ENCODE results near the gene VCP.

VCP gene

GRCh38 chr9:35102769-35103659 lies 30.6 kb upstream of the VCP start, which contains the start of gene STOML2:
STOML2 (minus strand) TSS chr9:35103131; CDS start chr9:35103094, 37 bp downstream.
- DNase-seq, result peak; percentile 76

DNA sequence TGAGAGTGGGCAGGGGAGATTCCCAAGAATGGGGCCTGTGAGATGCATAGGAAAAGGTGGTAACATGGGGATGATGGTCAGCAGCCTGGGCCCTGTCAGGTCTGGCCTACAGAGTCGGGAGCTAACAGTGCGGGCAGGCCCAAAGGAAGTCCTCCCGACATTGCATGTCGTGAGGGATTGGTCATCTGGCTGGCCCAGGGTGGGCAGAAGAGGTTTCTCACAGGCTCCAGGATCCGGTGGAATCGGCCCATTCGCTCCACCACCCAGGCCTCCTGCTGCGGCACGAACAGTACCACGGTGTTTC lies 30.0 kb upstream of the VCP start:
- DNase-seq, result no peak

DNA sequence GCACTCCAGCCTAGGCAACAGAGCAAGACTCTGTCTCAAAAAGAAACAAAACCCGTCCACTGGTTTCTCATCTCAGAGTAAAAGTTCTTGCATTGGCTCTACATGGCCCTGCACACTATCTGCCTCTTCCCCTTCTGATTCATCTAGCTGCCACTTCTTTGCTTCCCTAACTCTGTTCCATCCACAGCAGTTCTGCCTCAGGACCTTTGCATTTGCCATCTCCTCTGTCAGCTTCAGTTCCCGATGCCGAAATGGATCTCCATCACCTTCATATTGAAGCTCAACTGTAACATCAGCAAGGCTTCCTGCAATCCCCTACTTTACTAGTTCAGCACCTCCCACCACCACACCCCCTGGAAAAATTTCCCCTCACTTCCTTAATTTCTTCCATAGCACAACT lies 25.1 kb upstream of the VCP start:
- no peak for DNase-seq

- peak; percentile 64 for DNase-seq
Measured at GRCh38 chr9:35096035-35096849, 23.8 kb upstream of the VCP start, which contains the start of gene PIGO. PIGO (minus strand) TSS chr9:35096591; CDS start chr9:35095565, 1,026 bp downstream.

GRCh38 chr9:35091536-35091935 lies 19.1 kb upstream of the VCP start:
- no peak for DNase-seq

GRCh38 chr9:35089434-35089833 lies 17.0 kb upstream of the VCP start:
- DNase-seq, result no peak

DNA sequence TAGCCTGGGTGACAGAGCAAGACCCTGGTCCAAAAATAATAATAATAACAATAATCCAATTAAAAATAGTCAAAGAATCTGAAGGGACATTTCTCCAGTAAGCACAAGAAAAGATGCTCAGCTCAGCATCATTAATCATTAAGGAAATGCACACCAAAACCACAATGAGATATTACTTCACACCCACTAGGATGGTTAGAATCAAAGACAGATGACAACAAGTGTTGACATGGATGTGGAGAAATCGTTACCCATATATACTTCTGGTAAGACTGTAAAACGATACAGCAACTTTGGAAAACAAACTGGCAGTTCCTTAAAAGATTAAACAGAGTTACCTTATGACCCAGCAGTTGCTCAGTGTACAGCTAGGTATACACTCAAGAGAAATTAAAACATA lies 12.7 kb upstream of the VCP start:
- DNase-seq, result no peak

DNA sequence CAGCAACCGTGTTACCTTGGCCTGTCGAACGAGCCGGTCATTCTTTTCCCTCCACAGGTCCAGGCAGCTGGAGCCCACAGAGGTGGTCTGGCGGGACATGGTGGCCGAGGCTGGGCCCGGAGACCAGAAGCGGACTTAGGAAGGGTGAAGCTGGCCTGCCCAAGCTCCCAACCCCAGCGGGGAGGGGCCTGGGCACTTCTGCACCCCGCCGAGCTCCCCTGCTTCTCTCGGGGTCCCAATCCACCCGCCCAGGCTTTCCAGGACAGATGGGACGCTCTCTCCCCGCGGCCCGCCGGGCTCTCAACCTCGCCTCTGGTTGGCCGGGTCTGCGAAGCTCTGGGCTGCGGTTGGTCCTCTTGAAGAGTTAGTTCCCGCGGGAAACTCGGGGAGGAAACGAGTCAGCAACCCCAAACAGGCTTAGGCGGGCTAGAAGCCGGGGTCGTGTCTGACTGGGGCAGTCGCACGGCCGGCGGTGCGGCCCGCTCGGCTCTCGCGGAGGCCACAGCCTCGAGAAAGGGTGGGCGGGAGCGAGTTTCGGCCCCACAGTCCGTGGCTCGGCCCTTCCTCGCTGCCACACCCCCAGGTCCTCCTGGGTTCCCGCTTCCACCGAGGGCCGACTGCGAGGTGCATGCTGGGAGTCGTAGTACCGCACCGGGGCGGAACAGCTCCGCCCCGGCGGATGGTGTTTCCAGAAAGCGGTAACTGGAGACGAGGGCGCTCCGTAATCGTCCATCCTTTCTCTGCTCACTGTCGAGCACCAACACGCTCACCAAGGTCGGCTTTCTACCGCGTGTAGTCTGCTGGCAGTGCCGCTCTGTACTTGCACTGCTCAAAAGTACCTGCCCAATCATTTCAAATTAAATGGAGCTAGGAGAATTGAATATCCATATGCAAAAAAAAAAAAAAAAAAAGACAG lies 7.3 kb upstream of the VCP start, which contains the start of gene FANCG:
FANCG (minus strand) TSS at position 517 of the 916 bp plus-strand sequence; CDS start at position 99, 418 bp downstream.
- DNase-seq, result peak; percentile 74

- peak; percentile 0 for DNase-seq
Measured at GRCh38 chr9:35079041-35079425, 6.6 kb upstream of the VCP start.

GRCh38 chr9:35078066-35078465 lies 5.6 kb upstream of the VCP start:
- DNase-seq, result no peak

DNA sequence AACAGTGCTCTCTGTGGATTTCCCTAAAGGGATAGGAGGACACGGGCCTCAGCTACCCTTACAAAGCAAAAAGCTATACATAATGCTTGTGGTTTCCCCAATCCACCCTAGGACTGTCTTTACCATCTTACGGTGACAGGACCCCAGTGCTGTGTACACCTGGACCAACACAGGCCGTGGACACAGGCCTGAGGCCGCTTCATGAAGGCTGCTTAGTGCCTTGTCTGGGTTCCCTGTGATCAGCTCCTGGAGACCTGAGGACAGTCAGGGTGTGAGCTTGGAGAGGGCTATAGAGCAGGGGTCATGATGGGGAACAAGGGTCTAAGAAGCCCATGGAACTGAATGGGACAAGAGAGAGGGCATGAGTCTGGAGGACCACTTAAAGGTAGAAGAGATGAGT lies 4.4 kb upstream of the VCP start:
- no peak for DNase-seq

DNA sequence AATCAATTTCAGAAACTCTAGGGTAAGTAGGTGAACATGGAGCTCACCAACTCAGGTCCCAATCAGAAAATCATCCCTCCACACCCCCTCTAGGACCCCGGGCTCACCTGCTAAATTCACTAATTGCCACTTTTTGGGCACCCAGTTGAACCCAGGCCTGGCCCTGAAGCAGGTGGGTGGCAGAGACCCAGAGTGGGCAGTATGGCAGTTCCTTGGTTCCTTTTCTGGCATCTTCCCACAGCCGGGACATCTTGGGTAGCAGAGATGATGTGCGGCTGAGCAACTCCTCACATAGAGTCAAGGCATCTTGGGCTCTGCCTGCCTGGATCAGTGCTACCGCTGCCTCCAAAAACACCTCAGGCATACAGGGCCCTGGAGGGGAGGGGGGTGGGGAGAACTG lies 2.9 kb upstream of the VCP start:
- no peak for DNase-seq

DNA sequence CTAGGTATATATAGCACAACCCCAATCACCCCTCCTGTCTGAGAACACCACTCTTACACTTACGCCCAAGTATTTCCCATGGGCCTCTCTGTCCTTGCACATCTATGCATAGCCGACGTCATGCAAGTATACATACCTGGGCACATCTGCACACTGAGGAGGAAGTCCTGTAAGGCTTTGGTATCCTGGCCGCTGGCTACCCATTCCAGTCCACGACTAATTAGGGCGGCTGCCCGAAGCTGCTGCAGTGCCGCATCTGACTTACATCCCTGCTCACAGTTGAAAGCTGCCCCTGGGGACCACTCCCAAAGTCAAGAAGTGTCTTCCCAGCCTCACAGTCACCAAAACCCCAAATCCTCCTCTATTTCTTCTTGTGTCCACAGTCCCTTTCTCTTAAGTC lies 2.4 kb upstream of the VCP start:
- no peak for DNase-seq

GRCh38 chr9:35074141-35074540 lies 1.7 kb upstream of the VCP start:
- DNase-seq, result no peak

- no peak for DNase-seq
Measured at GRCh38 chr9:35073279-35073612, 821 bp upstream of the VCP start.

DNA sequence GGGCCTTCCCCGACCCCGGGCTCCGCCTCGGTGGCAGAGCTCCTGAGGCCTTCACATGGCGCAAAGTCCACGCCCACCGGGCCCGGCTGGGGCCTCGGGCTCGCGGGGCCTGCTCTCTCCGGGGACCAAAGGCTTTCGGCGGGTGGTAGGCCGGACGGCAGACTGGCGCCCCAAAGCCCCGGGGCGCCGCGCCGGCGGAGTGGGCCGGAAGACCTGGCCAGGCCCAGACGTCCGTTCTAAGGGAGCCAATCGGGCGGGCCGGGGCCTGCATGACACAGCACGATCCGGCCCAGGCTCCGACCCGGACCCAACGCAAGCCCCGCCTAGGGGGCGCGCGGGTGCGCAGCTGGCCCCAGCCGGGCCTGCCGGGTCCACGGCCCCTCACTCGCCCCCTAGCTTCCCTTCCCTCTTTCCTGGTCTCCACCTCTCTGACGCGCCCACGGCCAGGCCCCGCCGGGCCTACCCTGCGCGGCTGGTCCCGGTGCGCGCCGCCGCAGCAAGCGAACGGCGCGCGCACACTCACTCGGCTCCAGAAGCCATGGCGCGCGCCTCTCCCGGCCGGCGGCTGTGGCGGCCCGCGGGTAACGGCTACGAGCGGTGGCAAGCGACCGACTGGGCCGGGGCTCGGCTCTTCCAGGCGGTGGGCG lies 488 bp downstream of the VCP start:
- peak; percentile 44 for DNase-seq

- DNase-seq, result no peak
Measured at GRCh38 chr9:35070823-35071813, 1.3 kb downstream of the VCP start.

GRCh38 chr9:35069020-35069419 lies 3.4 kb downstream of the VCP start:
- DNase-seq, result no peak

DNA sequence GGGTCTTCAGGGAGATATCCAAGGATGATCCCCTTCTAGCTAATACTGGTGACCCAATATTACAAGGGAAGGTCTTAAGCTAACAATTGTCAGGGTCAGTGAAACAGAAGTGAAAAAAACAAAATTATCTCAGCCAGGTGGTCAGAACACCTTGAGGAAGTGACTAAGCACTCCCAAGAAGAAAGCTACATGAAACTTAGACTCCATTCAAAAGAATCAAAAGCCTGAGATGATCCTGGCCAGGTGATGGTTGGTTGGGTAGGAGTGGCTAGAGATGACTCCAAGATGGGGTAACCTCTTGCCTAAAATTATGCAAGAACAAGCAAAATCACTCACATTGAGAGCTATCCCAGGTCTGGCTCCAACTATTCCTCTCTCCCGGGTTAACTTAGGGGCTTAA lies 5.4 kb downstream of the VCP start:
- no peak for DNase-seq

DNA sequence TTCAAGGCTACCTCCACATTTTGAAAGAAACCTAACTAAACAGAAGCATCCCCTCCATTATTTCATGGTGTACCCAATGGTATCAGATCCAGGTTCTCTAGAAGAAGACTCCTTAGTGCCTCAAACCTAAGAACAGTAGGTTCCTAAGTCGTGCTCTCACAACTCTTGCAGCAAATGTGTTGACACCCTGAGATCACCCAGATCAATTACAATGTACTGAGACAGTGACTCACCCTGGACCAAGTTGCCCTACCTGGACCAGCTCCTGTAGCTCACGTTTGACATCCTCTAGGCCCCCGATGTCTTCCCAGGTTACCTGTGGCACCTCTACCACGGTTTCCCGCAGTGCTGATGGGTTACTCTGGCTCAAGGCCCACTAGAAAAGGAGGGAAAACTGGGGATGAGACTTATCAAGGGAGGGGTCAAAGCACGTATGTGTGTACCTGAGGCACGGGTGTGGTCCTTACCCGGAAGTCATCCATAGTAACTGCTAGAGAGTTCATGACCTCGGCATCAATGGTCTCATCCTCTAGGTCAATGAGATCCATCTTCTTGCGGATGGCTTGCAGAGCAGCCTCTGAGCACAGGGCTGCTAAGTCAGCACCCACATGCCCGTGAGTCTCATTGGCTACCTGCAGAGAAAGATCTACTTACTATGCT lies 11.7 kb downstream of the VCP start:
- no peak for DNase-seq

- DNase-seq, result no peak
Measured at GRCh38 chr9:35059438-35059837, 13.0 kb downstream of the VCP start.

Measured in NCI-H2171 (cell line).